GM19099 (cell line): ENCODE measurements around the gene LAMA4.

Experiments
- POLR2A ChIP-seq: IDR thresholded peaks from 3 replicates; pipeline ENCODE4 v1.6.1; 2011; ENCODE audit warnings: low read depth; ENCODE audit not compliant: insufficient read length; ENCODE audit errors: extremely low read depth

LAMA4 gene

GRCh38 chr6:112210852-112211251 lies 43.5 kb downstream of the LAMA4 start:
- TF ChIP-seq POLR2A, result no peak

GRCh38 chr6:112209131-112209530 lies 45.2 kb downstream of the LAMA4 start:
- TF ChIP-seq POLR2A, result no peak

- TF ChIP-seq POLR2A, result no peak
Measured at GRCh38 chr6:112207776-112208175, 46.6 kb downstream of the LAMA4 start.

- no peak for TF ChIP-seq POLR2A
Measured at GRCh38 chr6:112207131-112207530, 47.2 kb downstream of the LAMA4 start.

- TF ChIP-seq POLR2A, result no peak
Measured at GRCh38 chr6:112206110-112206458, 48.3 kb downstream of the LAMA4 start.

GRCh38 chr6:112205427-112206109 lies 48.8 kb downstream of the LAMA4 start:
- TF ChIP-seq POLR2A, result no peak

GRCh38 chr6:112204350-112204706 lies 50.0 kb downstream of the LAMA4 start:
- TF ChIP-seq POLR2A, result no peak

GRCh38 chr6:112203577-112204349 lies 50.6 kb downstream of the LAMA4 start:
- TF ChIP-seq POLR2A, result no peak

- peak; percentile 27 for TF ChIP-seq POLR2A
Measured at GRCh38 chr6:112202639-112203341, 51.6 kb downstream of the LAMA4 start.

GRCh38 chr6:112199001-112199403 lies 55.4 kb downstream of the LAMA4 start:
- no peak for TF ChIP-seq POLR2A

GRCh38 chr6:112198582-112198981 lies 55.8 kb downstream of the LAMA4 start:
- TF ChIP-seq POLR2A, result no peak

GRCh38 chr6:112197636-112198035 lies 56.7 kb downstream of the LAMA4 start:
- no peak for TF ChIP-seq POLR2A

GRCh38 chr6:112196306-112196705 lies 58.1 kb downstream of the LAMA4 start:
- TF ChIP-seq POLR2A, result no peak

GRCh38 chr6:112195166-112195565 lies 59.2 kb downstream of the LAMA4 start:
- TF ChIP-seq POLR2A, result no peak

GRCh38 chr6:112194511-112194910 lies 59.9 kb downstream of the LAMA4 start:
- TF ChIP-seq POLR2A, result no peak

GRCh38 chr6:112193535-112194051 lies 60.8 kb downstream of the LAMA4 start:
- no peak for TF ChIP-seq POLR2A
